Thyroid gland (tissue), 4 donors: Measurements from ENCODE around the gene POLR3H. TPM values are rescaled to one million over a fixed set of nuclear protein-coding genes. Genes with fewer than 3 reads are reported as not detected.

Experiments used
- DNase-seq, 2 donors: peaks; one replicate each; pipeline ENCODE4 v3.0.0-alpha.2; 2019
- H3K27ac ChIP-seq, 3 donors: fragments of 200-600 bp; sonication (generic); 1 replicate in 2 of 3; 2 replicates in 1 of 3; pipeline ENCODE4 v1.5.1; 2016 to 2019; ENCODE audit warnings: mild to moderate bottlenecking in 1 of 3, moderate library complexity in 1 of 3
- H3K27me3 ChIP-seq: fragments of 200-600 bp; sonication (generic); one replicate; pipeline ENCODE4 v1.5.1; 2019
- H3K36me3 ChIP-seq, 2 donors: fragments of 200-600 bp; sonication (generic); one replicate each; pipeline ENCODE4 v1.5.1; 2016 to 2019
- H3K4me1 ChIP-seq, 2 donors: fragments of 200-600 bp; sonication (generic); one replicate each; pipeline ENCODE4 v1.5.1; 2017 to 2019
- H3K4me3 ChIP-seq, 3 donors: fragments of 200-600 bp; sonication (generic); replicated peaks in 1 of 3; 1 replicate in 2 of 3; 2 replicates in 1 of 3; pipeline ENCODE4 v1.5.1; 2016; ENCODE audit warnings: mild to moderate bottlenecking in 1 of 3
- H3K9me3 ChIP-seq: fragments of 200-600 bp; sonication (generic); one replicate; pipeline ENCODE4 v1.5.1; 2017
- POLR2A ChIP-seq, 2 donors: fragments of 450-650 bp; IDR thresholded peaks; one replicate each; pipeline ENCODE4 v1.6.1; 2017; ENCODE audit warnings: antibody characterized with exemption in 2 of 2, mild to moderate bottlenecking in 2 of 2, moderate library complexity in 1 of 2
- WGBS, 2 donors: methylation state at CpG; one replicate each; pipeline ENCODE4 v1.1.5; 2017; 5-methylcytosine and 5-hydroxymethylcytosine counted together
- intact Hi-C: fragments of 100-400 bp; cut with DNase I; formaldehyde crosslinking; loops from one replicate; pipeline ENCODE4 v1.15.1; 2023
- total RNA-seq, 4 donors: library from RNA; depleted of rRNA; stranded (reverse); fragments of >200 nt; gene quantifications; one replicate each; pipeline ENCODE4 v1.2.3, GENCODE V29; 2016
- TF ChIP-seq, protein P1 (sequence below), 6 experiments: fragments of 200-600 bp in 3 of 6; fragments of 450-650 bp in 3 of 6; sonication (generic) in 3 of 6; IDR thresholded peaks; one replicate each; pipeline ENCODE4 v1.5.1; 2016 to 2019; ENCODE audit warnings: antibody characterized with exemption in 6 of 6, mild to moderate bottlenecking in 2 of 6, inconsistent platforms in 1 of 6, moderate library complexity in 1 of 6

The POLR3H gene
- total RNA-seq, 4 donors from 2014 or later: 20.6 to 27.3 (median 25.3) TPM

DNA sequence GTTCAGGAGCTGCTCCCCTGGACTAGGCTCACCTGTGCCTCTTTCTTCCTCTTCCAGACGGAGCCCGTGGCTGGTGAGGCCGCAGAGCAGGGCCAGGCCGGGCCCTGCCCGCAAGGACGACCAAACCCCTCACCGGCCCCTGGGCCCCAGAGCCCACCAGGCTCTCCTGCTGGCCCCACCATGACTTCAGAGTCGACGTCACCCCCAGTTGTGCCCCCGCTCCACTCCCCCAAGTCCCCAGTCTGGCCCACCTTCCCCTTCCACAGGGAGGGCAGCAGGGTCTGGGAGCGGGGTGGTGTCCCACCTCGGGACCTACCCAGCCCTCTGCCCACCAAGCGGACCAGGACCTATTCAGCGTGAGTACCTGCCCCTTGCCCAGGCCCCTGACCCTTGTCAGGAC lies 27.5 kb upstream of the POLR3H start:
- no peaks in the 10 kb centered on the region for H3K27me3 ChIP-seq
- intact Hi-C loops: no loop called here
- H3K4me1 ChIP-seq: no peaks in the 10 kb centered on the region
- H3K9me3 ChIP-seq: no peaks in the 10 kb centered on the region
- TF ChIP-seq, protein P1, sequence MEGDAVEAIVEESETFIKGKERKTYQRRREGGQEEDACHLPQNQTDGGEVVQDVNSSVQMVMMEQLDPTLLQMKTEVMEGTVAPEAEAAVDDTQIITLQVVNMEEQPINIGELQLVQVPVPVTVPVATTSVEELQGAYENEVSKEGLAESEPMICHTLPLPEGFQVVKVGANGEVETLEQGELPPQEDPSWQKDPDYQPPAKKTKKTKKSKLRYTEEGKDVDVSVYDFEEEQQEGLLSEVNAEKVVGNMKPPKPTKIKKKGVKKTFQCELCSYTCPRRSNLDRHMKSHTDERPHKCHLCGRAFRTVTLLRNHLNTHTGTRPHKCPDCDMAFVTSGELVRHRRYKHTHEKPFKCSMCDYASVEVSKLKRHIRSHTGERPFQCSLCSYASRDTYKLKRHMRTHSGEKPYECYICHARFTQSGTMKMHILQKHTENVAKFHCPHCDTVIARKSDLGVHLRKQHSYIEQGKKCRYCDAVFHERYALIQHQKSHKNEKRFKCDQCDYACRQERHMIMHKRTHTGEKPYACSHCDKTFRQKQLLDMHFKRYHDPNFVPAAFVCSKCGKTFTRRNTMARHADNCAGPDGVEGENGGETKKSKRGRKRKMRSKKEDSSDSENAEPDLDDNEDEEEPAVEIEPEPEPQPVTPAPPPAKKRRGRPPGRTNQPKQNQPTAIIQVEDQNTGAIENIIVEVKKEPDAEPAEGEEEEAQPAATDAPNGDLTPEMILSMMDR (IDR thresholded peaks at IDR 0.05): no peak
- no peak for TF ChIP-seq POLR2A (IDR thresholded peaks at IDR 0.05)
- 90 to 95% methylated on average over 6 to 12 of the region's 14 CpGs for WGBS, 2 donors
- H3K36me3 ChIP-seq: no peaks in the 10 kb centered on the region
- DNase-seq: no peak
- H3K4me3 ChIP-seq: no peak overlapping the region
- H3K27ac ChIP-seq: no peak overlapping the region

DNA sequence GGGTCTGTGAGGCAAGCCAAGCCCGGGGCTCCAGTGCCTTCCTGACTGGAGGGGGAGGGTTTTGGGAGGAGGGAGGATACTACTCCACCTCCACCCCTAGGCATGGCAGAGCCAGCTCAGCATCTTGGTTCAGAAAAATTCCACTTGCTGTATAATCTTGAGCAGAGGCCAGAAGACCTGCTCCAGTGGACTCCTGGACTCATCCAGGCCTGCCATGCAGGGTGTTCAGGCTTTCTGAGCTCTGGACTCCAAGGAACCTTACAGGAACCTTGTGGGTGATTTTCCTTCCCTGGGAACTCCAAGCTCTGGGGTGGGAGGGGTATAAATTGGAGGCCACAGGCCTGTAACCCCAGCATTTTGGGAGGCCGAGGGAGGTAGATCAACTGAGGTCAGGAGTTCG lies 26.0 kb upstream of the POLR3H start:
- intact Hi-C loops: no loop called here
- TF ChIP-seq, protein P1 (IDR thresholded peaks at IDR 0.05): no peak
- no peak for TF ChIP-seq POLR2A (IDR thresholded peaks at IDR 0.05)
- Histone ChIP-seq H3K4me1 (no peaks in the 10 kb centered on the region), H3K27ac (no peak overlapping the region), H3K4me3 (no peak overlapping the region), H3K27me3 (no peaks in the 10 kb centered on the region), H3K36me3 (no peaks in the 10 kb centered on the region), H3K9me3 (no peaks in the 10 kb centered on the region)
- WGBS, 2 donors: 64 to 66% methylated on average over 3 of the region's 3 CpGs
- DNase-seq: no peak

DNA sequence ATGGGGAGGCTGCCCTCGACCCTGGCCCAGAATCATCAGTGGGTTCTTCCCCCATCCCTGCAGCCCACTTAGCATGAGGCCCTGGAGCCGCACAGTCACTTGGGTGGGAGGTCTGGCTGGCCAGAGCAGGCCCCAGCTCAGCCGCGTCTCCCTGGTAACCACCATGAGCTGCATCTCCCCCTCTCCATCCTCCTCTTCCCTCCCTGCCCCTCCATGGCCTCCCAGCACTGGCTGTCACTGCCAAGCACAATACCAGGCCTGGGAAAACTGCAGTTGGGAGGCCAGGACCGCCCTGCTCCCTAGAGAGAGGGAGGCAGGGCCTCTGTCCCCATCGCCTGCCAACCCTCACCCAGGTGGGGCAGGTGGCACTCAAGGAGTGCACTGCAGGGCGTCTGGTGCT lies 24.5 kb upstream of the POLR3H start:
- intact Hi-C loops: no loop called here
- no peak for TF ChIP-seq POLR2A (IDR thresholded peaks at IDR 0.05)
- TF ChIP-seq, protein P1 (IDR thresholded peaks at IDR 0.05): no peak
- no peak overlapping the region for H3K4me3 ChIP-seq
- no peaks in the 10 kb centered on the region for H3K4me1 ChIP-seq
- no peaks in the 10 kb centered on the region for H3K9me3 ChIP-seq
- H3K27me3 ChIP-seq: no peaks in the 10 kb centered on the region
- 82 to 85% methylated on average over 6 to 7 of the region's 7 CpGs for WGBS, 2 donors
- H3K27ac ChIP-seq: no peak overlapping the region
- DNase-seq: no peak
- H3K36me3 ChIP-seq: no peaks in the 10 kb centered on the region

DNA sequence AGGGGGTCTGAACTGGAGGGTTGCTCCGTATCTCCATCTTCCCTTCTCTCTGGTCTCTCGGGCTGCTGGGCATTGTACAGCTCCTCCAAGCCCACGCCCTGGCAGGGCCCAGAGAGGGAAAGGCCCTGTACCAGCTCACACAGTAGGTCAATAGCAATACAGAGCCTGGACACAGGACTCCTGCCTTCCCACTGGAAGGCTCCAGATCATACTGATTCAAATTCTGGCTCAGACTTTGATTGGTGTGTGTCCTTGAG lies 23.2 kb upstream of the POLR3H start:
- H3K27me3 ChIP-seq: no peaks in the 10 kb centered on the region
- 50 to 53% methylated on average over 3 of the region's 3 CpGs for WGBS, 2 donors
- H3K9me3 ChIP-seq: no peaks in the 10 kb centered on the region
- intact Hi-C loops: no loop called here
- no peak overlapping the region for H3K27ac ChIP-seq
- no peaks in the 10 kb centered on the region for H3K4me1 ChIP-seq
- H3K36me3 ChIP-seq: no peaks in the 10 kb centered on the region
- TF ChIP-seq POLR2A (IDR thresholded peaks at IDR 0.05): no peak
- TF ChIP-seq, protein P1 (IDR thresholded peaks at IDR 0.05): no peak
- no peak for DNase-seq
- no peak overlapping the region for H3K4me3 ChIP-seq

DNA sequence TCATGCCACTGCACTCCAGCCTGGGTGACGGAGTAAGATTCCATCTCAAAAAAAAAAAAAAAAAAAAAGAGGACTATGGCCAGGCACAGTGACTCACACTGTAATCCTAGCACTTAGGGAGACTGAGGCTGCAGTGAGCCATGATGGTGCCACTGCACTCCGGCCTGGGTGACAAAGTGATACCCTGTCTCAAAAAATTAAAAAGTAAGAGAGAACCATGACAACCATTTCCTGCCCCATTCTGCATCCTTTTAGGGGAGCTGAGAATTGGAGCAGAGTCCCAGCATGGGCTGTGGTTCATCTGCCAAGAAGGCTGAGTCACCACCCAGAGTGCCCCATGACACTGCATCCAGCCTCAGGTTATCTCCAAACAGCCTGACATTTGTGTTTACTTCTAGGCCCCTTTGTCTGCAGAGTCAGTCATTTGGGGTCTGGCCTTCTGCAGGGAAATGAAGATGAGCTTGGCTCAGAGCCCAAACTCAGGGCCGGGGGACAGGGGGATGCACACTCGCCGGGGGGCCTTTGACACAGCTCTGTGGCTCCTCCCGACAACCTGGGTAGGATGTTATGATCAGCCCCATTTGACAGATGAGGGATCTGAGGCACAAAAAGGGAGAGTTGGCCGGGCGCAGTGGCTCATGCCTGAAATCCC lies 21.3 kb upstream of the POLR3H start:
- Histone ChIP-seq H3K27me3 (no peaks in the 10 kb centered on the region), H3K36me3 (no peaks in the 10 kb centered on the region), H3K4me1 (no peaks in the 10 kb centered on the region), H3K9me3 (no peaks in the 10 kb centered on the region), H3K27ac (no peak overlapping the region), H3K4me3 (no peak overlapping the region)
- TF ChIP-seq, protein P1 (IDR thresholded peaks at IDR 0.05): no peak
- TF ChIP-seq POLR2A (IDR thresholded peaks at IDR 0.05): no peak
- no peak for DNase-seq
- WGBS, 2 donors: 69 to 92% methylated on average over 4 to 7 of the region's 8 CpGs
- intact Hi-C loops: no loop called here
